IPS-18a (cell line): ENCODE measurements around the gene LITAFD.

ENCODE experiments used
- H3K27ac ChIP-seq: one replicate; pipeline ENCODE4 v1.5.1; 2013; ENCODE audit warnings: low read length
- H3K27me3 ChIP-seq: one replicate; pipeline ENCODE4 v1.6.1; 2013; ENCODE audit warnings: mild to moderate bottlenecking, low read length; ENCODE audit not compliant: control insufficient read depth, insufficient read depth
- H3K36me3 ChIP-seq: one replicate; pipeline ENCODE4 v1.6.1; 2013; ENCODE audit warnings: low read depth, low read length; ENCODE audit not compliant: control insufficient read depth
- H3K4me1 ChIP-seq: one replicate; pipeline ENCODE4 v1.6.1; 2013; ENCODE audit warnings: low read depth, low read length; ENCODE audit not compliant: control insufficient read depth
- H3K4me3 ChIP-seq: one replicate; pipeline ENCODE4 v1.5.1; 2013; ENCODE audit warnings: low read length
- H3K9ac ChIP-seq: one replicate; pipeline ENCODE4 v1.6.1; 2013; ENCODE audit warnings: mild to moderate bottlenecking, low read length, moderate library complexity
- H3K9me3 ChIP-seq: one replicate; pipeline ENCODE4 v1.6.1; 2013; ENCODE audit warnings: low read depth, low read length; ENCODE audit not compliant: control insufficient read depth

The LITAFD gene

DNA sequence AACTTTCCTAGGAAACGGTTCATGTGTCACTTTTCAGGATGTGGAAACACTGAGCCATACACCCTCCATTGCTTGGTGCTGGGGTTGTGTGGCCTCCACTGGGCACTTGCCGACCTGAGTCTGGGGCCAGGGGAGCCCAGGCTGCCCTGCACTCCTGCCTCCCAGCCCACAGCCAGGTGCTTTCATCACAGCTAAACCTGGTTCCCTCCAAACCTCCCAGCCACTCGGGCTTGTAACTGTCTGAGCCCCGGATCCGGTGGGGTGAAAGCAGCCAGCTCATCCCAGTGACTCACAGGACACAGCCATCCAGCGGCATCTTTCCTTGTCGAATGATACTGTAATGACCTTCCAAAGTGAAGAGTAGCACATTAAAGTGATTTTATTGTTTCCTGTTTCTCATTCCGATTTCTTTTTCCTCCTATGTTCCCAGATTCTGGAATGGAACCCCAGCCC lies 33.2 kb upstream of the LITAFD start:
- no peaks in the 10 kb centered on the region for H3K27me3 ChIP-seq
- H3K27ac ChIP-seq, result no peak overlapping the region
- peaks cover 4% of the 10 kb centered on the region for H3K4me1 ChIP-seq
- H3K4me3 ChIP-seq, result no peak overlapping the region
- peaks cover 42% of the 10 kb centered on the region for H3K36me3 ChIP-seq
- no peaks in the 10 kb centered on the region for H3K9me3 ChIP-seq
- H3K9ac ChIP-seq, result no peak overlapping the region

- Histone ChIP-seq H3K4me1 (peaks cover 4% of the 10 kb centered on the region), H3K27me3 (no peaks in the 10 kb centered on the region), H3K4me3 (no peak overlapping the region), H3K9me3 (no peaks in the 10 kb centered on the region), H3K36me3 (peaks cover 43% of the 10 kb centered on the region), H3K27ac (no peak overlapping the region), H3K9ac (no peak overlapping the region)
These were observed 32.6 kb upstream of the LITAFD start for GRCh38 chr16:8849411-8850011.

- Histone ChIP-seq H3K9ac (no peak overlapping the region), H3K27ac (no peak overlapping the region), H3K36me3 (peaks cover 52% of the 10 kb centered on the region), H3K4me1 (peaks cover 4% of the 10 kb centered on the region), H3K9me3 (no peaks in the 10 kb centered on the region), H3K27me3 (no peaks in the 10 kb centered on the region), H3K4me3 (no peak overlapping the region)
These were observed 31.8 kb upstream of the LITAFD start for GRCh38 chr16:8850279-8850885.

DNA sequence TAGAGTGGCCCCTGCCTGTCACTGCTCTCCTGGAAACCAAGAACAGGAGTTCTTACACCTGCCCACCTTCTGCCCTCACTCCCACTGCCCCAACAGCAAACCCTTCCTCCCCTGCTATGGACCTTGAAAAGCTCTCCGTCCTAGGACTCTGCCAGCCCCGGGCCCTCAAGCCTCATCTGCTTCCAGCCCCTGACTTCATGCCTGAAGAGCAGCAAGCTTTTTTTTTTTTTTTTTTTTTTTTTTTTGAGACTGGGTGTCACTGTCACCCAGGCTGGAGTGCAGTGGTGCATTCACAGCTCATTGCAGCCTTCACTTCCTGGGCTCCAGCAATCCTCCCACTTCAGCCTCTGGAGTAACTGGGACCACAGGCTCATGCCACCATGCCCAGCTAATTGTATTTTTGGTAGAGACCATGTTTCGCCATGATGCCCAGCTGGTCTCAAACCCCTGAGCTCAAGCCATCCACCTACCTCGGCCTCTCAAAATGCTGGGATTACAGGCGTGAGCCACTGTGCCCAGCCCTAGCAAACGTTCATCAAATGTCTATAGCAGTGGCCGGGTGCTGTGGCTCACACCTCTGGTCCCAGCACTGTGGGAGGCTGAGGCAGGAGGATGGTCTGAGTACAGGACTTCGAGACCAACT lies 30.3 kb upstream of the LITAFD start:
- Histone ChIP-seq H3K27ac (no peak overlapping the region), H3K4me1 (peaks cover 4% of the 10 kb centered on the region), H3K27me3 (no peaks in the 10 kb centered on the region), H3K36me3 (peaks cover 67% of the 10 kb centered on the region), H3K9me3 (no peaks in the 10 kb centered on the region), H3K9ac (no peak overlapping the region), H3K4me3 (no peak overlapping the region)

DNA sequence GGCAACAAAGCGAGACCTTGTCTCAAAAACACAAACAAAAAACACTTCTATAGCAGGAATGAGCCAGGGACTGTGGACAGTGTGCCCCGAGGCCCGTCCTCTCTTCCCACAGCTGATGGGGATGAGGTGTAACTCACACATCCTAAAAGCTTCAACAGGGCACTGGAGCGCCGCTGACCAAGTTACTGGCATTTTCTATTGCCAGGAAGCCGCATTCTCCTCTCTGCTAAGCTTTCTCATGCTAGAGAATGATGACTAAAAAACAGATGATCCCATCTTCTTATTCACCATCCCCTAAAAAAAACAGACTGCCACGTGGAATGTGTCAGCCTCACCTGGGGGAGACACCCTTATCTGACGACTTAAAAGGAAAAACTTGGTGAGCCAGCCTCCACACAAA lies 29.6 kb upstream of the LITAFD start:
- H3K27ac ChIP-seq, result no peak overlapping the region
- H3K27me3 ChIP-seq, result no peaks in the 10 kb centered on the region
- peaks cover 69% of the 10 kb centered on the region for H3K36me3 ChIP-seq
- H3K4me1 ChIP-seq, result peaks cover 4% of the 10 kb centered on the region
- no peak overlapping the region for H3K4me3 ChIP-seq
- H3K9ac ChIP-seq, result no peak overlapping the region
- H3K9me3 ChIP-seq, result no peaks in the 10 kb centered on the region

- Histone ChIP-seq H3K9me3 (no peaks in the 10 kb centered on the region), H3K27ac (no peak overlapping the region), H3K4me1 (peaks cover 4% of the 10 kb centered on the region), H3K4me3 (no peak overlapping the region), H3K9ac (no peak overlapping the region), H3K27me3 (no peaks in the 10 kb centered on the region), H3K36me3 (peaks cover 71% of the 10 kb centered on the region)
These were observed 29.0 kb upstream of the LITAFD start for GRCh38 chr16:8853150-8853549.

DNA sequence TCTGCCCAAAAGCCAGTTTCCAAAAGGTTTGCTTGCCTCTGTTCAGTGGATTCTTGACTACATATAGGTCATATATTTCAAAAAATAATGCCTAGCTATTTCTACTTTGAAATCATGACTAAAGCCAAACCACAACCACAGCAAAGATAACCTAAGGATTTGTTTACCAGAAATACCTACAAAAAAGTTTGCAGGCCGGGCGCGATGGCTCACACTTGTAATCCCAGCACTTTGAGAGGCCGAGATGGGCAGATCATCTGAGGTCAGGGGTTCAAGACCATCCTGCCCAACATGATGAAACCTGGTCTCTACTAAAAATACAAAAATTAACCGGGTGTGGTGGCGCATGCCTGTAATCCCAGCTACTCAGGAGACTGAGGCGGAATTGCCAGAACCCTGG lies 28.5 kb upstream of the LITAFD start:
- Histone ChIP-seq H3K4me3 (no peak overlapping the region), H3K27ac (no peak overlapping the region), H3K4me1 (peaks cover 4% of the 10 kb centered on the region), H3K9me3 (no peaks in the 10 kb centered on the region), H3K9ac (no peak overlapping the region), H3K36me3 (peaks cover 72% of the 10 kb centered on the region), H3K27me3 (no peaks in the 10 kb centered on the region)

DNA sequence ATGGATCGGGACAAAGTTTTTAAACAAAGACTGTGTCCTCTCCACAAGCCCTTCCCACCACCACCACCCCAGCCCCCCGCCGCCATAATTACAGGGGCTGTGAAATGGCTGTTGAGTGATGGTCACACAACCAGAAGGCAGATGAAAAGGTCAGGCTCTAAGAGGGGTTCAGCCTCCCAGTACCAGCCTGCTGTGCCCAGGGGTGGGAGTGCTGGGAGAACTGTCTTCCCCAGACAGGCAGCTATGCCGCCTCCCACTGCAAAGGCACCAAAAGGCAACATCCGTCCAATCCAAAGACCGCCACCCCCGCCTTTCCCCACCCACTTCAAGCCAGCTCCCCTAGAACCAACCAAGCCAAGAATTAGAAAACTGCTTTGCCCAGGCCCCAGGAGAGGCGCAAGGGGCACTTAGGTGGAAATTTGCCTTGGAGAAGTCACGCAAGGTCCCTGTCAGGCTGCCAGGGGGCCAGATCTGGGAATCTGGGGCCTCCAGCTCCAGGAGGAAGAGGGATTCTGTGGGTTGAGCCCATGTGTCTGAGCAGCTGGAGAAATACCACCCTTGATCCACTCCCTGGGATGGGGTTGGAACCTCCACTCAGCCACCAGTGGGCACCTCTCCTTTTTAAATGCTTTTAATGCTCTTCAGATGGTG lies 27.7 kb upstream of the LITAFD start:
- H3K27ac ChIP-seq, result no peak overlapping the region
- H3K36me3 ChIP-seq, result peaks cover 72% of the 10 kb centered on the region
- H3K9ac ChIP-seq, result no peak overlapping the region

DNA sequence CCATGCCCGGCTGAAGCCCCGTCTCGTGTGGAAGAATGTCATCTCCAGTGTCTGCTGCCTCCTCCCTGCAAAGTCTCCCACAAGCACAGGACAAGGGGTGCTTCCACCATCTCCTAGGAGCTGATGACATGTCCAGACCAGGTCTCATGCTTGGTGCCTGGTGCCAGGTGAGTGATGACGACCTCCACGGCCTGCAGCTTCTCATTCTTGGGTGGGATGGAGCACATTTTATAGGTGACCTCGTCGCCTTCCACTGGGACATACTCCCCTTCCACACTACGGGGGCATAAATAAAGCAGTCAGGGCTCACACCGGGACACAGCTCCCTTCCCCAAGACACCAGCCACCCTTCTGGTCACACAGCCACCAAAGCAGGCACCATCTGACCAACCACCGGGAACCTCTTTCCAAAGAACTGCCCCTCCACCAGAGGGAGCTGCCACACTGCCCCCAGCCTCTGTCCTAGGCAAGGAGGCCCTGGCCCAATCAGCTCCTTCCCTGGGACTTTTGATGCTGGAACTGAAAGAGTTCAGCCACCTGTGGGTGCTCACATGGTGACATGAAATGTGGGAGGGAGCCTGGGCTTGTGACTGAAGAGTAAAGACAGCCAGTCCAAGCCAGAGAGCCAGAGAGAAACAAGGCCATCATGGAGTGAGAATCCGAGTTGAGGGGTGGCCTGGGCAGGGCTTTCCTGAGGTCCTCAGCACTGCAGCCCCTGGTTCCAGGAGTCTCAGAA lies 26.9 kb upstream of the LITAFD start:
- Histone ChIP-seq H3K9me3 (no peaks in the 10 kb centered on the region), H3K4me1 (peaks cover 4% of the 10 kb centered on the region), H3K27me3 (no peaks in the 10 kb centered on the region), H3K4me3 (no peak overlapping the region), H3K9ac (no peak overlapping the region), H3K27ac (no peak overlapping the region), H3K36me3 (peaks cover 65% of the 10 kb centered on the region)

More for the DNA sequence above, 27.7 kb upstream of the LITAFD start:
- H3K9me3 ChIP-seq, result no peaks in the 10 kb centered on the region
- no peak overlapping the region for H3K4me3 ChIP-seq
- H3K27me3 ChIP-seq, result no peaks in the 10 kb centered on the region
- H3K4me1 ChIP-seq, result peaks cover 4% of the 10 kb centered on the region

GRCh38 chr16:8855972-8856371 lies 26.2 kb upstream of the LITAFD start:
- no peak overlapping the region for H3K27ac ChIP-seq
- H3K9ac ChIP-seq, result no peak overlapping the region
- no peaks in the 10 kb centered on the region for H3K27me3 ChIP-seq
- peaks cover 4% of the 10 kb centered on the region for H3K4me1 ChIP-seq
- no peak overlapping the region for H3K4me3 ChIP-seq
- peaks cover 60% of the 10 kb centered on the region for H3K36me3 ChIP-seq
- H3K9me3 ChIP-seq, result no peaks in the 10 kb centered on the region
